SKM-1 (cell line): Measurements from ENCODE around the gene FOXJ3.

Experiments
- DNase-seq: peaks from one replicate; lab custom pipeline; 2025; ENCODE audit not compliant: unreplicated experiment; lab: John Stamatoyannopoulos, UW

FOXJ3 gene

DNA sequence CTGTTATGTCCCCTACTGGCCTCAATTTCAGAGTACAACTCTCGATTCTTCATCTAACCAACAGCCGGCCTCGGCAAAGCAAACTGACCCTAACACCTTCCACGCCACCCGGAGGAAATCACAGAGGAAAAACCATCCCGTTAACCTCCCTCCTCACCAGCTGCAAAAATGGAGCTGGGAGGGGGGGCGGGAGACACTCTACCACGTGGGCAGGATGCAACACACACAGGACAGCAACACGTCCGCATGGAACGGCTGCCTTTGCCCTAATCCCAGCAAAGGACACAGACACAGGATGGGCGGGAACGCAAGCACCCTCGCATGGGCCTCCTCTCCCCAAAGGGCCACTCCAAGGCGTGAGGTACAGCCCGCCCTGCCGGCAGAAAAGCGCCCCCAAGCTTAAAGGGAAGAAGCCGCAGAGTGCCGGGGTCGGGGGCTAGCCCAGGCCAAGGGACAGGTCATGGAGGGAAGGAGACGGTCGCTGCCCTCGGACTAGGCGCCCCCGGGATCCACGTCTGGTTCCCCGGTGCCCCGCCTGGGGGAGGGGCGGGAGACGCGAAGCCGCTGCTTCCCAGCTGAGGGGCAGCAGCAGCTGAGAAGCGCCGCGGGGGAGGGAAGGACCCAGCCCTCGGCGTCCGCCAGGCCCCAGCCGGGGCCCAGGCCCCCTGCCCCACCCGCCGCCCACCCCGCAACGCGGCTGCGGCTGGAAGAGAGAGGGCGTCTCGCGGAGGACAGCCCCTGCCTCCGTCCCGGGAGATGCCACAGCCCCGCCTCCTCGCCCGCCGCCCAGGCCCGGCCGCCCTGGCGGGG is 590 bp downstream of the FOXJ3 start:
- DNase-seq, result no peak

DNA sequence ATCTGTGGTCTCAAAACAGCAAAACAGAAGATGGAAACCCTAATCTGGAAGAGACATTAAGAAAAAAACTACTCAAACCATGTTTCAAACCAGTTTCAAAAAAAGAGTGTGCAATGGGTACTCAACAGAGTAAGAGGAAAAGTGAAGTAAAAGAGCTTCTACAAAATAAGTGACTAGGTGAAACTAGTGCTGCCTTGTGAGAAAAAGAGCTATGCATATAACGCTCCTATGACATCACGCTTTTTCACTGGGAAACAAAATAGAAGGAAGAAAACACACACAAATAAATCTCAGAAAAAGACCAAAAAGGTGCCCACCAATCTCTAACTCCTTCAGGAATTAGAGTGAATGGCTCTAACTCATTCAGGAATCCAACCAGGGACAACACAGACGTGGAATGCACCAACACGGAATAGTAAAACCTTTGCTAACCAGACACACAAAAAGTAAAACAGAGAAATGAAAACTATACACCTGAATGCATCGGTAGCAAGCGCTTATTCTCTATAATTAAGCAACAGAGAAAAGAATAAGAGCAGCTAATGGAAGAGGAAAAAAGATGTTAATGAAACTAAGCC is 1.3 kb downstream of the FOXJ3 start:
- DNase-seq, result no peak

DNA sequence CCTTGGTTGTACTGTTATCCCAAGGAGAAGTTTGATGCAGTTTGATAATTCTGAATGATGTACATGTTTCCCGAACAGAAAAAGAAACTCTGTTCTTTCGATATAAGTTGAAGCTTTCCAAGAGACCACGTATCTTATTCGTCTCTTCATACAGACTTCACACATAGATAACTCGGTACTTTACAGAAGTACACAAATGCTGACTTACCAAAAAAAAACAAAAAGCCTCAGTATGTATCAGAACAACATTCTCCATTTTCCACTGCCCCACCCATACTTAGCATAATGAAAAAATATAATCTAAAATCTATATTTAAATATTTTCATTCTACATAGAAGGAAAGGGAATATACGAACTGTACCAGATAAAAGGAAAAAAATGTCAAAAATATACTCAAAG is 2.2 kb downstream of the FOXJ3 start:
- no peak for DNase-seq

DNA sequence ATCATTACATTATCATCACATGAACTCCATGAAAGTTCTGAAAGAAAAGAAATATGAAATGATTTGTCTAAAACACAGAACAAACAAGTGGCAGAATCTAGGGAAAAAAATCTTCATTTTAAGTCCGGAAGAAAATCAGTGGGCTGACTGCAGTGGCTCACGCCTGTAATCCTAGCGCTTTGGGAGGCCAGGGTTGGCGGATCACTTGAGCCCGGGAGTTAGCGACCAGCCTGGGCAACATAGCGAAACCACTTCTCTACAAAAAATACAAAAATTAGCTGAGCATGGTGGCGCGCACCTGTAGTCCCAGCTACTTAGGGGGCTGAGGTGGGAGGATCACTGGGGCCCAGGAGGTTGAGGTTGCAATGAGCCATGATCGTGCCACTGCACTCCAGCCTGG is 4.8 kb downstream of the FOXJ3 start:
- DNase-seq, result no peak

DNA sequence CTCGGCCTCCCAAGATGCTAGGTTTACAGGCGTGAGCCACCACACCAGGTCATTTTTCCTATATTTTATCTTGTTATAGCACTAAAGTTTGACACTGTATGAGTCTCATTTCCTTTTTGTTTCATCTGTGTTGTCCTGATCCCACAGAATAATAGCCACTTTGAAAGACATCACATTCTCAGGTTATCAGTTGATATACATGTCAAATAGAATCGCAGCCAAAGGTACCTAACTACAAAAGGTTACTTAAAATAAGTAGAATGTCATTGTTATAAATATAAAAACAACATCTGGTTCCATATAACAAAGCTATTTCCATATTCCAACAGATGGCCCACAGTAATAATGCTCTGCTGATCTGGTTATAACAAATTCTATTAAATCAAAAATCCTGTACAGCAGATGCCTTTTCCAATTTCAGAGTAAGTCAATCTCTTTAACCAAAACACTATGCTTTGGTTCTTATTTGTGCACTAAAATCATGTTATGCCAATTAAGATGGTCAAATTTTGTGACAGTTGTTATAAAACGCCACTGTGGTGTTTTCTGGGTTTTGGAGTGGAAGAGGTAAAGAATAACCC is 6.0 kb downstream of the FOXJ3 start:
- DNase-seq, result no peak

DNA sequence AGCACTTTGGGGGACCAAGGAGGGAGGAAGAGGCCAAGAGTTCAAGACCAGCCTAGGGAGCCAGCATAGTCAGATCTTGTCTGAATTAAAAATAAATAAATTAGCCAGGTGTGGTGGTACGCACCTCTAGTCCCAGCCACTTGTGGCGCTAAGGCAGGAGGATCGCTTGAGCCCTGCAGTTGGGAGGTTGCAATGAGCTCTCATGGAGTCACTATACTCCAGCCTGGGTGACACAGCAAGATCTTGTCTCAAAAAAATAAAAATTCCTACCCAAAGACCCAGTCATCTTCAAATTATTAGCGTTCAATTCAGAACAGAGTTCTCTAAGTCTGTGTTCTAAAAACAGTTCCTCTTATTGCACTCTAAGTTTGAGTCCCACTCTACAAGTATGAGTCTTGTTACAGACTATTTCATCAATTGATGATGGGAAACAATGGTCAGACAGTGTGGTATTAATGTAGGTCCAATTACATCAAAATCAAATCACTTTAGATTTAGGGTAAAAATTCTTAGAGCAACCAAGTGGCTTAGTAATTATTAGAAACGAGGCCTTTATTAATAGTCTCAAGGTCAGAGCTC is 6.9 kb downstream of the FOXJ3 start:
- no peak for DNase-seq

DNA sequence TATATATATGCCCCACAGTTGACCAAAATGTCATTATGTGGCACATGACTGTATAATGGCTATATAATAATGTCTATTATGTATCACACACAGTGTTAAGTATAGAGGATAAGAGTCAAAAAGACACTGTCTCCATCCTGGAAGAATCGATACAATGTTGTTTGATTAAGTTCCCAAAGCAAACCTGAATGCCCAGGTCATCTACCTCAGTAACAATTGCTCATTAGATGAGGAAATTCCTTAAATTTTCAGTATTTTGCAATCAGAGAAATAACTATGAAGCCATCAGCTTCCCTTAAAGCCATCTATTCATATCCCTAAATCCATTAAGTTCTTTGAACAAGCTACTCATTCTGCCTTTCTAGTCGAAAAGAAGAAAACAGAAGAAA is 10.0 kb downstream of the FOXJ3 start:
- DNase-seq, result no peak

DNA sequence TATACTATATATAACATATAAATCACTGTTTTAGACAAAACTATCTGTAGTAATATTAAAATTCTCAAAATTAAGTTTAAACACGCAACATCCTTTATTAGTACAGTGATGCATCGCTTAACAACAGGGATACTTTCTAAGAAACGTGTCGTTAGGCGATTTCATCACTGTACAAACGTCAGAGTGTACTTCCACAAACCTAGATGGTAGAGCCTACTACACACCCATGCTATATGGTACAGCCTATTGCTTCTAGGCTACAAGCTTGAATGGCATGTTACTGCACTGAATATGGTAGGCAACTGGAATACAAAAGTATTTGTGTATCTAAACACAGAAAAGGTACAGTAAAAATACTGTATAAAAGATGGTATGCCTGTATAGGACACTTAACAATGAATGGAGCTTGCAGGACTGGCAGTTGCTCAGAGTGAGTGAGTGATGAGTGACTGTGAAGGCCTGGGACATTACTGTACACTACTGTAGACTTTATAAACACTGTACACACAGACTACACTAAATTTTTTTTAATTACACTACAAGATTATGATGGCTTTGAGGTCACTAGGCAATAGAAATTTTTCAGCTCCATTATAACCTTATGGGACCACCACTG is 10.5 kb downstream of the FOXJ3 start:
- no peak for DNase-seq

DNA sequence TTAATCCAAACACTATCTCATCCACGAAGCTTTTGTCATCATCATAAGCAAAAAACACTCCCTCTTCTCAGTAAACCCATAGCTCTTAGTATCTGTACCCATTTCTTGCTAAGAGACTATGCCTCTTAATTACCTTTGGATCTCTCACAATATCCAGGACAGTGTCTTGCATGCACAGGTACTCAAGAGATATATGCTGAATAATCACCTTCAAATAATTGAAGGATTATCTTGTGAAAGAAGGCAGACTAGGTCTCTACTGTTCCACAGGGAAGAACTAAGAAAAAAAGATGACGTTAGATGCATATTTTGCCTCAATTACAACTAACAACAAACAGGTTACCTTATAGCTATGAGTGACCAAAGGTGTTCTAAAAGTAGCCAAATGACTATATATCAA is 11.5 kb downstream of the FOXJ3 start:
- DNase-seq, result no peak

DNA sequence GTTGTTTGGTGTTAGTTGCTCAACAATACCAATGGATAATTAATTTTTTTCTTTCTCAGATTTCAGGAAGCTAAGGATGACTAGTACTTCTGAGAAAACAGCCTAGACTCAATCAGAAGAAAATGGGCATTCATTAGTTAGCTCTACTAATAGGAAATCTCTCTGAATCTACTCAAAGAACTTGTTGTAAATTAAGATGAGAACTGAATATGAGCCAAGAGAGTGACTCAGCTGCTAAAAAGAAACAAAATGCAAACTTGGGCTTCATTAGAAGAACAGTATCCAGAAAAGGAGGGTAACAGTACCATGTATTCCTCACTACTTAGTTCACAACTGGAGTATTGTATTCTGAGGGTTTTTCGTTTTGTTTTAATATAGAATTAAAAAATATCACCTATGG is 12.5 kb downstream of the FOXJ3 start:
- no peak for DNase-seq

DNA sequence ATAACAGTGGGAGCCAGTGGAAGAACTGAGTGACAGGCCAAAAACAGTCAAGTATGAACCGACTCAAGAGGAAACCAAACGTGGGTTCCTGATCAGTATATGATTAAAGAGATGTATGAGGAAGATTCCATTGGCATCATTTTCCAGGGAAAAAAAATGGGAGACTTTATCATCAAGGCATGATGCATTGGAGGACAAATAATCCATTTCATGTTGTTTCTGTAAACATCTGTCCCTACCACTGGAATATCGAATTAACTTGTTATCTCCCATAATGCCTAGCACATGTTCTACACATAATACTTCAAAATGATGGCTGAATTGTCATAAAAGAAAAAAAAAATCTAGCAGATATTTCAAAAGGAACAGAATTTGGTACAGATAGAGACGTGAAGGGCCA is 13.3 kb downstream of the FOXJ3 start:
- no peak for DNase-seq

DNA sequence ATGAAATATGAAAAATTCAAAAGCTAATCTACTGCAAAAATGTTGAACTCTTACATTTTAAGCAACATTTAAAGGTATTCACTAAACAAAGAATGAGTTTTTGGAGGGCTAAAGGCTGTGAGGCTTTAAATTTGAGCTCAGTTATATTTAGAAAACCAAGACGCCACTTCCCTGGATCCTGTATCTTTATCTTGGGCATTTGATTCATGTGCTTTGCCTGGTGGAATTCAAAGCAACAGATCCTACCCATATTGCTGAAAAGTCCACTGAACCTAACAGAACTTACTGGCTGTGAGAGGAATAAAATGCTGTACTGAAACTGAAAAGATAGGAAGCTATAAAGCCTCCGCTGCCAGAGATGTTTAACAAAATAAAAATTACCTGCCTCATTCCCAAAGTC is 14.3 kb downstream of the FOXJ3 start:
- no peak for DNase-seq

DNA sequence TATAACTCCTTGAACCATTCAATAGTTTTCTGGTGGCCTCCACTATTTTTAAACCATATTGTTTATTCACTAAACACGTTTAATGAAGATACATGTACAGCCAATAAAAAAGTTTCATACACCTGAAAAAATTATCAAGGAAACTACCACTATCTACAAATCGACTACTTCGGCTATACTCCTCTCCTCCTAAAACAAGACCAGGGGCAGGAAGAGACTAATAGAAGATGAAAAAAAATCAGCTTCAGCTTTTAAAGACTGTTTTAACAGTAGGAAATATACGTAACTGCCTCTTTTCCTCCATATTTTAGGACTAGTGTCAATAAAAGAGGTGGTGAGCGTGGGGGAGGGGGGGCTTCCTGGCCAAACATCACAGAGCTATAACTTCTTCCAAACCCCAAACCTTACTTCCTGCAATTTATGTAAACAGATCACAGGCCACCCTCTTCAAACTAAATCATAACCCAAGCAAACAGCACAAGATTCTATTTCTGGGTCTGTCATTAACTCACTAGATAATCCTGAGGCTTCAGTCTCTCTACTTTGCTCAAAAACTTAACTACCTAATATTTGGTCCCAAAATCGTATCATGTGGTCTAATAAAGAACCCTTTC is 15.1 kb downstream of the FOXJ3 start:
- no peak for DNase-seq

DNA sequence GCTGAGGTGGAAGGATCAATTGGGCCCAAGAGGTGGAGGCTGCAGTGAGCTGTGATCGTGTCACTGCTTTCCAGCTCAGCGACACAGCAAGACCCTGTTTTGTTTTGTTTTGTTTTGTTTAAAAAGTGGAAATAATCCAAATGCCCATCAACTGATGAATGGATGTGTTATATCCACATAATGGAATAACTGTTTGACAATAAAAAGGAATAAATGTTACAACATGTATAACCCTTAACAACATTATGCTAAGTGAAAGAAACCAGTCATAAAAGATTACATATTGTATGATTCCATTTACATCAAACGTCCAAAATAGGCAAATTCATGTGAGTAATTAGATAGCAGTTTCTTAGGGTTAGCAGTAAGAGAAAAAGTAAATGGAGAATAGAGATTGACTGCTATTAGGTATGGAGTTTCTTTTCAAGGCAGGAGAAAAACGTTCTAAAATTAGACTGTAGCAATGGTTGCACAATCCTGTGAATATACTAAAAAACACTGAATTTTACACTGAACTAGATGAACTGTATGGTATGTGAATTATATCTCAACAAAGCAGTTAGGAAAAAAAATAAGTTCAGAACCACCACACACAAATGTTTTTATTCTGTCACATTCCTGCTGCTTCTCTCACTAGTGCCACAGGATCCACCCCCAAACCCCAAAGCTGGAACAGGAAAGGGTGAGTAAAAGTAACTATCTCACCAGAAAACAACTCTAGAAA is 15.7 kb downstream of the FOXJ3 start:
- no peak for DNase-seq

DNA sequence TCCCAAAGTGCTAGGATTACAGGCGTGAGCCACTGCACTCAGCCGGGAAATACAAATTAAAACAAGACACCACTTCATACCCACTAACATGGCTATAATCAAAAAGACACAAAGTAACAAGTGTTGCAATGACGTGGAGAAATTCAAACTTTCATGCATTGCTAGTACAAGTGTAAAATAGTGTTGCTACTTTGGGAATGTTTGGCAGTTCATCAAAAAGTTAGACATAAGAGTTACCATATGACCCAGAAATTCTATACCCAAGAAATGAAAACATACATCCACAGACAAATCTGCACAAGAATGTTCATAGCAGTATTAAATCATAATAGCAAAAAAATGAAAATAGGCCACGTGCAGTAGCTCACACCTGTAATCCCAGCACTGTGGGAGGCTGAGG is 16.4 kb downstream of the FOXJ3 start:
- DNase-seq, result no peak

DNA sequence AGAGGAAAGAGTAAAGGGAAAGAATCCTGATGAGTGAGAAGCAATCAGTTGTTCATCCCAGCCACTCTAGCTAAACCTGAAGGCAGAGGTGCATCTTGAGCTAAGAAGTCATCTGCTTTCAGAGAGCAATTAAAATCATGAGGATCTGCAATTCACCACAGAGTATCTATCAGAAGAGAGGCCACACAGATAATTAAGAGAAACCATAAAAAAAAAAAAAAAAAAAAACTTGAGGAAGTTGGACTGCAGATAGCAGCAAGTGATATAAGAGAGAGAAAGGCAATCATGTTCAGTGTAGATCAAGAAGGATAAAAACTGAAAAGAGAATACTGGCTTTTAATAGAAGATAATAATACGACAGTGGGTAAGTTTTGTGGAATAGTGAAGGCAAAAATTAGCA is 17.7 kb downstream of the FOXJ3 start:
- DNase-seq, result no peak

DNA sequence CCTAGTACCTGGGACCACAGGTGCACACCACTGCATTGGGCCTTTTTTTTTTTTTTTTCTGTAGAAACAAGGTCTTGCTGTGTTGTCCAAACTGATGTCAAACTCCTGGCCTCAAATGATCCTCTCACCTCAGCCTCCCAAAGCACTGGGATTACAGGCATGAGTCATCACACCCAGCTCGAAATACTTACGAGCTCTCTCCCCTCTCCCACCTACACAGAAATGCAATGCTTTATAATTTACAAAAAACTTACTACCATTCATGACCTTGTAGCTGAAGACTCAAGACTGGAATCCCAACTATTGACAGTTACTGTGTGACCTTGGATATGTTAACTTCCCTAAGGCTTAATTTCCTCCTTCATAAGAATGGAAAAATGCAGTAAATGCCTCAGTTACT is 18.7 kb downstream of the FOXJ3 start:
- DNase-seq, result no peak

DNA sequence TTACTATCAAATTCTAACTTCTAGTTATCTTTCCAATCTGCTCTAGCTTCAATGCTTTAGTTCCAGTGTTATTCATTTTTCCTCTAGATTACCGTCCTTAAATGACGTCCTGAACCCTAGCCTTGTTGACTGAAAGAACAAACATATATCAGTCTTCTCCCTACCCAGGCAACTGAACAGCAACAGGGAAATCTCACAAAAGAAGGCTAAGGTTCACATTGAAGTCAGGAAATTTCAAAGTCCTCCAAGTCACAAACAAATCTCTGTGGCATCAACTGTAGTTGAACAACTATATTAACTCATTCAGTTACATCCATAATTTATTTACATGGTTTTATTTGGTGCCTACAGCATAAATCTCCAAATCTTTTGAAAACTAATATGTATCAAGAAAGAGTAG is 19.5 kb downstream of the FOXJ3 start:
- no peak for DNase-seq

DNA sequence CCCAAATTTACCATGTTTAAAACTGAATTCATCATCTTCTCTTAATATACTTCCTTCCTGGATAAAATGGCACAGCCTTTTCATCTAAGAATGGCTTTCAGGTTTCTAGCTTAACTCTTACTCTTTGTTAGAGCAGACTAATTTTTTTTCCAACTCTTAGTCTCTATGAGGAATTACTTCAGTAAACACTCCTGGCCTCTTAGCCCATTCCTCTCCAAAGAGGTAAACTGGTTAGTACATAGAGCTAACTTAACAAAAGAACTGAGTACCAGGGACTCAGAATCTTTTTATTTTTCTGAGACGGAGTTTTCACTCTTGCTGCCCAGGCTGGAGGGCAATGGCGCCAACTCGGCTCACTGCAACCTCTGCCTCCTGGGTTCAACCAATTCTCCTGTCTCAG is 21.1 kb downstream of the FOXJ3 start:
- DNase-seq, result no peak

DNA sequence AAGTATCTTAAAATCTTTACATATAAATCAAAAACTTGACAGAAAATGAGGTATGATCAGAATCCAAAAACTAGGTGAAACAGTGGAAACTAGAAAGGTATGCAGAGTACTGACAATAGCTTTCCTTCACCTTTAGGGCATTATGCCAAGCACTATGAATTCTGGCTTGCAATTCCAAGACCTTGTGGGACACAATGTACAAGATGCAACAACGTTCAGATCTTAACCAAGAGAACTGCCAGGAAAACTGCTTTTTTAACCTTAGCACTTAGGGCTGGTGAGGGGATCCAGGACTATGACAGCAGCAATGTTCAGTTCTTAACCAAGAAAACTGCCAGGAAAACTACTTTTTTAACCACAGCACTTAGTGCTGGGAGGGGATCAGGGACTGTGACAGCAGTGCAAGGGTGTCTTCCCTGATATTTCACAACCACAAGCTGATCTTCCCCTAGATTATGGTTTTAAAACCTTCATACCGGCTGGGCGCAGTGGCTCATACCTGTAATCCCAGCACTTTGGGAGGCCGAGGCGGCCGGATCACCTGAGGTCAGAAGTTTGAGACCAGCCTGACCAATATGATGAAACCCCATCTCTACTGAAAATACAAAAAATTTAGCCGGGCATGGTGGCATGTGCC is 22.3 kb downstream of the FOXJ3 start:
- DNase-seq, result no peak
